Activated naive CD4-positive, alpha-beta T cell treated with anti-CD3 and anti-CD28 coated beads, Interleukin-2, amount 50 U/mL, for 24 hours (primary cell): Measurements from ENCODE around the gene SYNGR2.
A peak's percentile ranks its signal among the peaks of the same experiment; 100 is the strongest.

ENCODE experiments used
- H3K27ac Mint-ChIP-seq: one replicate; pipeline ENCODE4 v1.8.0; 2021; ENCODE audit warnings: mild to moderate bottlenecking, mixed read lengths
- H3K27me3 Mint-ChIP-seq: one replicate; pipeline ENCODE4 v1.8.0; 2021; ENCODE audit warnings: mixed read lengths
- H3K36me3 Mint-ChIP-seq: one replicate; pipeline ENCODE4 v1.8.0; 2021; ENCODE audit warnings: mixed read lengths
- H3K4me1 Mint-ChIP-seq: one replicate; pipeline ENCODE4 v1.8.0; 2021; ENCODE audit warnings: mixed read lengths
- H3K4me3 Mint-ChIP-seq: one replicate; pipeline ENCODE4 v1.8.0; 2021; ENCODE audit warnings: mild to moderate bottlenecking, mixed read lengths
- H3K9me3 Mint-ChIP-seq: one replicate; pipeline ENCODE4 v1.8.0; 2021; ENCODE audit warnings: mixed read lengths

Gene SYNGR2

DNA sequence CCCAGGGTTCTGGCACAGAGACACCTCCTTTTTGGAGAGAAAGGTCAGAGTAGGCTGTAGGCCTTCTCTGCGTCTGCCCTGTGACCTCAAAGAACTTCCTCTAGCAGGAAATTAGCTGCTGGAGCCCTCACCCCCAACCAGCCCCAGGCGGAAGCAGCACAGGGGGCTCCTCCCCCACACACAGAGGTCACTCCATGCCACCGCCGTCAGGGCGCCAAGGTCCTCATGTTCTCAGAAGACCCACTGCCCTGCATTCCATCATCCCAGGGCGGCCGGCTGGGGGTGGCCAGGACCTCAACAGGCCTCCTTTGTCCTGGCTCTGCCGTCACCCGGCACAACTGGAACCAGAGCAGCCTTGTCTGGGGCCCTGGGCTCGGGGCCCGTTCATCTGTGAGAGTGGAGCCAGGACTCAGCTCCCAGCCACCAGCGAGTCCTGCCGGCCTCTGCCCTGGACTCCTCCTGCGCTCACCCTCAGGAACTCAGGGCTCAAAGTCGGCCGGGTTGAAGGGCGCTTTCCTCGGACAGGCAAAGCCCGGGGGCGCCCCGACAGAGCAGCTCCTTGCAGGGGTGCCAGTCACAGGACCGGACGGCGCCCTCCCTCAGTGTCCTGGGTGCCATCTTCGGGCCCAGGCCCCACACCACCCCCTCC, 41.0 kb upstream of the SYNGR2 start:
- Mint-ChIP-seq H3K4me3 (peak overlapping the region; percentile 89), H3K27ac (peak overlapping the region; percentile 46), H3K4me1 (peaks cover 69% of the 10 kb centered on the region), H3K36me3 (peaks cover 10% of the 10 kb centered on the region), H3K27me3 (no peaks in the 10 kb centered on the region), H3K9me3 (no peaks in the 10 kb centered on the region)

DNA sequence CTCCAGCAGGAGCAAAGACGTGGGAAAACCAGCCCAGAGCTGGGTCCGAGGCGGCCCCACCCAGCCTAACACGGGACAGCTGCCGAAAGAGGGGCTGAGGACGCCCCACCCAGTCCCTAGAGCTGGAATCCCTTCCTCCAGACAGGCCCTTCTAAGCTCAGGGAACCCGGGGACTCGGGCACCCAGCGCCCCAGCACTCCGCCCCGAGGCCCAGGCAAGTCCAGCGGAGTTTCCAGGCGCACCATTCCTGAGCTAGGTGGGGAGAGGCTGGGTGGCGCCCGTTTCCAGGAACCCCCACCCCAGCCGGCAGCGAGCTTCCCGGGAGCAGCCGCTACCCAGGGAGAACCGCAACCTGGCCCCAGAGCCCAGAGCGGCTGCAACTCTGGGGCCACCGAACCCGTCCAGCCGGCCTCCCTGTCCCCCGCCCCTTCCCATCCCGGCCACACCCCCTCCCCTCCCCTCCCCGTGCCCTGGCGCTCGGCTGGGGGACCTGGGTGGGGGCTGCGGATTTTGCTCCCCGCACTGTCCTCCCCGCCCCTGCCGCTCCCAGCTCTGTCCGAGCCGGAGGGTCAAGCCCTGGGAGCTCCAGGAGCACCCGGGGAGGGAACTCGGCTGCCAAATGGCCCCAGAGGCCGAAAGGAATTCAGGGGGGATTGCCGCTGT, 40.4 kb upstream of the SYNGR2 start:
- Mint-ChIP-seq H3K4me1 (peaks cover 68% of the 10 kb centered on the region), H3K4me3 (peak overlapping the region; percentile 89), H3K27ac (peak overlapping the region; percentile 46), H3K9me3 (no peaks in the 10 kb centered on the region), H3K36me3 (peaks cover 8% of the 10 kb centered on the region), H3K27me3 (no peaks in the 10 kb centered on the region)

DNA sequence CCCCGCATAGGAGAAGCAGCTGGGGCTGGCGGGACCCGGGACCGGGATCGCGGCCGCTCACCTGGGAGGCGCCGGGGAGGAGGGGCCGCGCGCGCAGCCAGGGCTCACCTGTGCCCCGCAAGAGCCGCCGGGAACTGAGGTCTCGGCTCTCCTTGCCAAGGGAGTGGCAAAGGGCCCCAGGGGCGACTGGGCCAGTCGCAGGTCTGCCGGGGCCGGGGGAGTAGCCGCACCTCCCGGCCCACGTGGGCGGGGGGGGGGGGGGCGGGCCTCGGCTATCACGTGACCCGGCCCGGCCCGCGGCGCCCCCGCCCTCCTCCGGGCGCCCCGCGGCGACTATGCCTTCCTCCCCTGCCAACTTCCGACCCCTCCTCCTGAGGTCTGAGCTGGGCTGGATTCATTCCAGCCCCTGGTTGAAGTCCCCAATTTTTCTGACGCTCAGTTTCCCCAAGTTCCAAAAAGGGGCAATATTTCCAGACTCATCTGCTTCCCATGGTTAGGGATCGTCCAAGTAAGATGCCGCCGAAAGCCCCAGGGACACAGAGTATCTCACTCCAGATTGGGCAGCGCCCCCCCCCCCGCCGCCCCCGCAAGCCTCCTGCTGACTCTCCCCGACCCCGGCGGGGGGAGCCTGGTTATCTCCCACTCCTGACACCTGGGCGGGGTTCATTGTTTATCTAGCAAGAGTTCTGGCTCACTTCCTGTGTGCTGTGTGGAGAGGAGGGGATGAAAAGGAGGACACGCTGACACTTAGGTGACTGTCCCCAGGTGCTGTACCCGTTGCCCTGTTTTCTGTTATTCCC, 39.6 kb upstream of the SYNGR2 start, which contains the start of gene TMC6:
Gene TMC6, minus strand, starts transcription at position 205 of the 800 bp plus-strand sequence. CDS start 1,923 bp downstream, outside the sequence.
- Mint-ChIP-seq H3K27ac (peak within 1 kb of the TSS; percentile 96), H3K36me3 (peaks cover 2% of the 10 kb centered on the region), H3K4me1 (peaks cover 68% of the 10 kb centered on the region), H3K9me3 (no peaks in the 10 kb centered on the region), H3K27me3 (no peaks in the 10 kb centered on the region), H3K4me3 (peak within 1 kb of the TSS; percentile 92)

DNA sequence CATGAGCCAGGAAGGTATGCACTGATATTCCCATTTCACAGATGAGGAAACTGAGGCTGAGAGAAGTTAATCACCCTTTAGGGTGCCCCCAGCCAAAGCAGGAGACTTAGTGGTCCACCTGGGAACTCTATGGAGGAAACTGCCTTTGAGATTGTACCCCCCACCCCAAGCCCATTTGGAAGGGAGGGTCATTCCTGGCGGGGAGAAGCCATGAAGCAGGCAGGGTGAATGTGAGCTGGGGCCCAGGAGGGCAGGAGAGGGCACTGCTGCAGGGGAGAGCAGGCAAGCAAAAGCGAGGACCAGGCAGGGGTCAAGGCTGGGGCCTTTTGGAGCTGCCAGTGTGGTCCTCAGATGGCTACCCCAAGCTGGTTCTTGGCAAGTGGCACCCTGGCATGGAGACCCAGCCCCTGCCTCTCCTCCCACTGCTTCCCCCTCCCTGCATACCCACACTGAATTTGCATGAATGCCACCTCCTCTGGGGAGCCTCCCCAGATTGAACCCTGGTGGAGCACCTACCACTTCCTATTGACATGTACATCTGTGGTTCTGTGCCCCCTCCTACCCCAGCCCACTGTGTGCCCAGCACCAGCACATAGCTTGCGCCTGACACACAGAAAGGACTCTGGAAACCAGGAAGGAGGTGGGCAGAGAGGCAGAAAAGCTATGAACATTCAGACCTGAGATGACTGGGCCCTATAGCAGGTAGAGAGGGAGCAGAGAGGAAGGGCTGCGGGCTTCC, 38.9 kb upstream of the SYNGR2 start:
- Mint-ChIP-seq H3K4me3 (peak overlapping the region; percentile 92), H3K27me3 (no peaks in the 10 kb centered on the region), H3K36me3 (peaks cover 1% of the 10 kb centered on the region), H3K4me1 (peaks cover 68% of the 10 kb centered on the region), H3K27ac (peak overlapping the region; percentile 96), H3K9me3 (no peaks in the 10 kb centered on the region)

DNA sequence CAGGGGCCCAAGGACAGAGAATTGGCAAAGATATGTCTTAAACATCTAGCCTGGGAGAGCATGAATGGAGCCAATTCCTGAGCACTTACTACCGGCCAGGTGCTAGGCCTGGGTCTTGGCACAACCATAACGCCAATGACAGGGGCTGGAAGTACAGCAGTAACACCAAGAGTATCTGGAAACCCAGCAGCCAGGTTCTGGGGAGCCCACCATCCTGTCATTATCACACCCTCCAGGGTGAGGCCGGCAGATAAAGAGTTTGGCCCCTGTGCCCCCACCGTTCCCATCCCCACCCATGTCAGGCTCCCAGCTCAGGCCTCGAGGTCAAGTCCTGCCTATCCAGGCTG, 38.3 kb upstream of the SYNGR2 start:
- Mint-ChIP-seq H3K27ac (peak overlapping the region; percentile 87), H3K36me3 (peaks cover 1% of the 10 kb centered on the region), H3K4me3 (peak overlapping the region; percentile 92), H3K27me3 (no peaks in the 10 kb centered on the region), H3K9me3 (no peaks in the 10 kb centered on the region), H3K4me1 (peaks cover 68% of the 10 kb centered on the region)

DNA sequence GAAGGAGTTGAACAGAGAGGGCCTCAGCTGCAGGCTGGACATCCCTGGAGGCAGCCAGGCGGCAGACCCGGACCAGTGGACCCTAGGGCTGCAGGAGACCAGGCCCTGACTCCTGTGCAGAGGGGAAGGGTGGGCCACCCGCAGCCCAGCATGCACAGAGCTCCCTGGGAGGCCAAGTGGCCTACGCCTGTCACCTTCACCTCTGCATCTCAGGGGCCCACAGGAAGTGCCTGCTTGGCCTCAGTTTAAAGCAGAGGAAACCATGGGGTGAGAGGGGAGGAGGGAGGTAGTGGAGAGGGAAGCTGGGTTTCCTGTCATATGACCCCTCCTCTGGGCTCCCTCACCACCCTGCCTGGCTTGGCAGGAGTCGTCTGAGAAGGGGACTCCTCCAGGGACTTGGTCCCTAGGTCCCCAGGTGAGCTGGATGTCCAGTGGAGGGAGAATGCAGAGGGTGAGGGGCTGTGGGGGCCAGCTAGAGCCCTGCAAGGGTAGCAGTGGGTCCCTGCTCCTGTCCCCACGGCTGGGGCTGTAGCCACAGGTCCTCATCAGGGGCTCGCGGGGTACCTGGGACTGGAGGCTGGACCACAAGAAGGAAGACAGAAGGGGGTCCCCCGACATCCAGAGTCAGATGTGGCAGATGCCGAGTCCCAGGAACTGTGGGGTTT, 37.8 kb upstream of the SYNGR2 start, which contains the start of gene TMC8:
Gene TMC8, plus strand, starts transcription at position 335 of the 665 bp plus-strand sequence. CDS start 818 bp downstream, outside the sequence.
- H3K9me3 Mint-ChIP-seq = no peaks in the 10 kb centered on the region
- peaks cover 72% of the 10 kb centered on the region for H3K4me1 Mint-ChIP-seq
- H3K36me3 Mint-ChIP-seq = peaks cover 3% of the 10 kb centered on the region
- H3K4me3 Mint-ChIP-seq = peak within 1 kb of the TSS; percentile 92
- peak within 1 kb of the TSS; percentile 87 for H3K27ac Mint-ChIP-seq
- H3K27me3 Mint-ChIP-seq = no peaks in the 10 kb centered on the region

DNA sequence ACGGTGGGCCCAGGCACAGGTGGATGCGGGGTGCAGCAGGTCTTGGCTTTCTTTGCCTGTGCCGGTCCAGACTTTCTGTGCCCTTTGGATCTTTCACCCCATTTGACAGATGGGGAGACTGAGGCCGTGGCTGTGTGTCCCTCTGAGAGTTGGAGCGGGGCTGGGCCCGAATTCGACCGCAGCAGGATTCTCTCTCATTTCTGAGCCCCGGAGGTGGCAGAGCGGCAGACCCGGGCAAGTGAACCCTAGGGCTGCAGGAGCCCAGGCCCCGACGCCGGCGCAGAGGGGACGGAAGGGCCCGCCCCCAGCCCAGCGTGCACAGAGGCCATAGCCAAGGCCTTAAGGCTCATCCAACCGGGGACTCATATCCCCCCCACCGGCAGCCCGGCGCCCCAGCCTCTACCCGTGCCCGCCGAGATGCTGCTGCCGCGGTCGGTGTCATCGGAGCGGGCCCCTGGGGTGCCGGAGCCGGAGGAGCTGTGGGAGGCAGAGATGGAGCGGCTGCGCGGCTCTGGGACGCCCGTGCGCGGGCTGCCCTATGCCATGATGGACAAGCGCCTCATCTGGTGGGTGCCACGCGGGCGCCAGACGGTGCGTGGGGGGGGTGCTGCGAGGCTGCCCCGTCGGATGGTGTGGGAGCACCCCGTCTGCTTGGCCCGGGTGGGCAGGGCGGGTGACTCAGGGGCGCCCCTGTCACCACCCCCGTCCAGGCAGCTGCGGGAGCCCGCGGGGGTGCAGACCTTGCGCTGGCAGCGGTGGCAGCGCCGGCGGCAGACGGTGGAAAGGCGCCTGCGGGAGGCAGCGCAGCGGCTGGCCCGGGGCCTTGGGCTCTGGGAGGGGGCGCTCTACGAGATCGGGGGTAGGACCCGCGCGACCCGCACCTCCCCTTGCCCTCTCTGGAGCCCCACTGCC, 37.0 kb upstream of the SYNGR2 start:
- H3K27ac Mint-ChIP-seq = peak overlapping the region; percentile 87
- H3K36me3 Mint-ChIP-seq = peaks cover 7% of the 10 kb centered on the region
- H3K27me3 Mint-ChIP-seq = no peaks in the 10 kb centered on the region
- no peaks in the 10 kb centered on the region for H3K9me3 Mint-ChIP-seq
- peak overlapping the region; percentile 92 for H3K4me3 Mint-ChIP-seq
- H3K4me1 Mint-ChIP-seq = peaks cover 73% of the 10 kb centered on the region

DNA sequence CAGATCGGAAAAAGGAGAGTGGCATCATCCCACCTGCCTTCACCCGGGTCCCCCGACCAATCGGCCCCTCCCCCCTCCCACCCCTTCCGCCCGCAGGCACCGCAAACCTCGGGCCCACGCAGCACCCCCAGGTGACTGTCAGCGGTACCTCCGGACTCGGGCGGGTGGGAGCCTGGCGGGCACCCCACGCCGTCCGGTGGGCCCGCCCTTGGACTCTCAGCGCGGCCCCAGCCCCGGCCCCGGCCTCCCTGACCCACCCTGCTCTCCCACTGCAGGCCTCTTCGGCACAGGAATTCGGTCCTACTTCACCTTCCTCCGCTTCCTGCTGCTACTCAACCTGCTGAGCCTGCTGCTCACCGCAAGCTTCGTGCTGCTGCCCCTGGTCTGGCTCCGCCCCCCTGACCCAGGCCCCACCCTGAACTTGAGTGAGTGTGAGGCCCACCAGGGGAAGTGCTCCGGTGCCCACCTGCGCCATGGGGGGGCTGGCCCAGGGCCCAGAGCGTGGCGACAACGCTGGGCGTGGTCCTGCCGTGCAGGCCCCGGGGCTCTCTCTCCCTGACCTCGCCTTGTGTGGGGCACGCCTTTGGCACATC, 36.2 kb upstream of the SYNGR2 start:
- H3K4me1 Mint-ChIP-seq = peaks cover 73% of the 10 kb centered on the region
- H3K4me3 Mint-ChIP-seq = peak overlapping the region; percentile 50
- peaks cover 7% of the 10 kb centered on the region for H3K36me3 Mint-ChIP-seq
- H3K27ac Mint-ChIP-seq = peak overlapping the region; percentile 79
- no peaks in the 10 kb centered on the region for H3K9me3 Mint-ChIP-seq
- no peaks in the 10 kb centered on the region for H3K27me3 Mint-ChIP-seq

DNA sequence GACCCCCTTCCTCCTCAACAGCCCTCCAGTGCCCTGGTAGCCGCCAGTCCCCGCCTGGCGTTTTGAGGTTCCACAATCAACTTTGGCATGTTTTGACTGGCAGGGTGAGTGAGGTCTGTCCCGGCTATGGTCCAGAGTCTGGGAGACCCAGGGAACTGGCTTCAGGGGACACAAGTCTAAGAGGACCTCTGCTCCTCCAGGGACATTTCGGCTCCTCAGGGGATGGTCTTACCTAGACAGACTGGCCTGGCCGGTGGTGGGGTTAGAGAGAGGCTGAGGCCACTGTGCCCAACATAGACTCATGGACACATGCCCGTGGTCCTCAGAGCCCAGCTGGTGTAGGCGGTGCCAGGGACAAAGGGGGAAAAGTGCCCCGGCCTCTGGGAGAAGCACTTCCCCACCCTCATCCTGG, 35.6 kb upstream of the SYNGR2 start:
- peaks cover 73% of the 10 kb centered on the region for H3K4me1 Mint-ChIP-seq
- peak overlapping the region; percentile 65 for H3K27ac Mint-ChIP-seq
- H3K4me3 Mint-ChIP-seq = peak overlapping the region; percentile 50
- H3K9me3 Mint-ChIP-seq = no peaks in the 10 kb centered on the region
- no peaks in the 10 kb centered on the region for H3K27me3 Mint-ChIP-seq
- H3K36me3 Mint-ChIP-seq = peaks cover 7% of the 10 kb centered on the region

DNA sequence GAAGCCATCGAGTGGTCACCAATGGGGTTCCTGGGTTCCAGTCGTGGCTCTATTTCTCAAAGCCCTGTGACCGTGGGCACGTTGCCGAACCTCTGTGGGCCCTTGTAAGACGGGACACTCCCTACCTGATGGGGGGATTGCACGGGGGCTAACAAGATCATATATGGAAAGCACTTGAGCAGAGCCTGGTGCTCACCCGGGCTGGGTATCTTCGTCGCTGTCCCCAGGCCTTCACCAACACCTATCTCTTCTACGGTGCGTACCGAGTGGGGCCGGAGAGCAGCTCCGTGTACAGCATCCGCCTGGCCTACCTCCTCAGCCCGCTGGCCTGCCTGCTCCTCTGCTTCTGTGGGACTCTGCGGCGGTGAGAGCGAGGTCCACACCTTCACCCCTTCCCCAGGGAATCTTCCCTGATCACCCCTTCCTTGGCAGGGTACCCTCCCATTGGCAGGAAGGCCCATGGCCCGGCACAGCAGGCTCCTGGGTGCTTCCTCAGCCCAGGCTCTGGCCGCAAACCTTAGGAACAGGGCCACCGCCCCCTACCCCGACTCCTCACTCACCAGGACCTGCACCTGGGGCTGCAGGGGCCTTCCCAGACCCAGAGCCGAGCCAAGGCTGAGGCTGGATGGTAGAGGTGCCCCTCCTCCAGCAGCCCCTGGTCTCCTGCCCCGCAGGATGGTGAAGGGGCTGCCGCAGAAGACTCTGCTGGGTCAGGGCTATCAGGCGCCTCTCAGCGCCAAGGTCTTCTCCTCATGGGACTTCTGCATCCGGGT, 35.0 kb upstream of the SYNGR2 start:
- no peaks in the 10 kb centered on the region for H3K27me3 Mint-ChIP-seq
- H3K4me3 Mint-ChIP-seq = peak overlapping the region; percentile 50
- peaks cover 7% of the 10 kb centered on the region for H3K36me3 Mint-ChIP-seq
- H3K4me1 Mint-ChIP-seq = peaks cover 76% of the 10 kb centered on the region
- peak overlapping the region; percentile 47 for H3K27ac Mint-ChIP-seq
- no peaks in the 10 kb centered on the region for H3K9me3 Mint-ChIP-seq

DNA sequence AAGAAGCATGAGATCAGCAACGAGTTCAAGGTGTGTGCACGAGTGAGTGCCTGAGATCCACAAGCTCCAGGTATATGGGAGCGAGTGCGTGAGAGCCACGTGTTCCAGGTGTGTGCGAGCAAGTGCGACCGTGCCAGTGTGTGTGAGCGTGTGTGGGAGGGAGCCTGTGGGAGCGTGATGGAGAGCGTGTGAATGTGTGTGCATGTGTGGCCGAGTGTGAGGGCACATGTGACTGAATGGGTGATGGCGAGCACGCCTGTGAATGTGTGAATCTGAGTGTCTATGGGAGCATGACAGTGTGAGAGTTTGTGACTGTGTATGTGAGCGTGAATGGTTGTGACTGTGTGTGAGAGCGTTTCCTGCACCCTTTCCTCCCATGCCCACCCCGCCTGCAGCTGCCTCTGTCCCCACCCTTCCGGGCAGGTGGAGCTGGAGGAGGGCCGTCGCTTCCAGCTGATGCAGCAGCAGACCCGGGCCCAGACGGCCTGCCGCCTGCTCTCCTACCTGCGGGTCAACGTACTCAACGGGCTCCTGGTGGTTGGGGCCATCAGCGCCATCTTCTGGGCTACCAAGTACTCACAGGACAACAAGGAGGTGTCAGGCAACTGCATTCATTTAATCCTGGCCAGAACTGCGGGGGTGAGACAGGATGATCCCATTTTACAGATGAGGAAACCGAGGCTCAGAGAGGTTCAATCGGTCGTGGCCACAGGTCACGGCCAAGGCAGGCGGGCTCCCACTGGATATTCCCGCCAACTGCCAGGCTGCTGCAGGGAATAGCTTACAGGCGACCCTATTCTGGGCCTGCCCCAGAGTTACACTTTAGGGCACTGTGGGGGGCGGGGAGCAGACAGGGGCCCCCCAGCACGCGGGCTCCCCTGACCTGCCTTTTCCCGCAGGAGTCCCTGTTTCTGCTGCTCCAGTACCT, 34.1 kb upstream of the SYNGR2 start:
- H3K9me3 Mint-ChIP-seq = no peaks in the 10 kb centered on the region
- H3K27me3 Mint-ChIP-seq = no peaks in the 10 kb centered on the region
- H3K4me1 Mint-ChIP-seq = peaks cover 79% of the 10 kb centered on the region
- peaks cover 7% of the 10 kb centered on the region for H3K36me3 Mint-ChIP-seq
- H3K4me3 Mint-ChIP-seq = peak overlapping the region; percentile 50
- peak overlapping the region; percentile 32 for H3K27ac Mint-ChIP-seq

DNA sequence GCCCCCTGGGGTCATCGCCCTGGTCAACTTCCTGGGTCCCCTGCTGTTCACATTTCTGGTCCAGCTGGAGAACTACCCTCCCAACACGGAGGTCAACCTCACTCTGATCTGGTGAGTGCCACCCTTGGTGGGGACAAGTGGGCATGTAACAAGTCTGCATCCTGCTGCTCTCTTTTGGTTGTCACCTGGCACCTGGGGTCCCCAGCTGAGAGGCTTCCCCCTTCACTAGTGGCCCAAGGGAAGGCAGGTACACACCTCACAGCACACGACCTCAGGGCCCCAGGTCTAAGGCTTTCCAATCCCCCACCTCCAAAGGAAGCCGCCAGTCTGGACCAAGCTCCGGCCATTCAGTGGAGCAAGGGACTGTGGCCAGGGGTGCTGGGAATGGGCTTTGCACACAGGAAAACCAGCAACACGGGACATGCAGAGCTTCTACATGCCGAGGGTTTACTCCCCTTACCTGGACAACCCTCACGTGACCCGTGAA, 33.4 kb upstream of the SYNGR2 start:
- Mint-ChIP-seq H3K27ac (peak overlapping the region; percentile 23), H3K36me3 (peaks cover 7% of the 10 kb centered on the region), H3K4me1 (peaks cover 77% of the 10 kb centered on the region), H3K27me3 (no peaks in the 10 kb centered on the region), H3K9me3 (no peaks in the 10 kb centered on the region), H3K4me3 (no peak overlapping the region)
